Pancreas (tissue), 10 donors: ENCODE results near the gene CEP44. TPM values are rescaled to one million over a fixed set of nuclear protein-coding genes. Genes with fewer than 3 reads are reported as not detected.

Experiments
- ATAC-seq, 4 donors: fragments of 200-7000 bp; cut with Tn5 transposase; one replicate each; pipeline versions ENCODE4 v1.8.0 to v1.9.1; 2020; ENCODE audit warnings: mild to moderate bottlenecking in 4 of 4, moderate library complexity in 4 of 4
- DNase-seq, 6 donors: peaks; one replicate each; pipeline ENCODE4 v3.0.0-alpha.2; 2020
- FAIRE-seq: peaks from 2 replicates; lab custom pipeline; 2012; peaks lifted over from hg19 to GRCh38; lab: Jason Lieb, UNC
- H3K27ac ChIP-seq, 4 donors: fragments of 200-600 bp; sonication (generic); 1 replicate in 3 of 4; 2 replicates in 1 of 4; pipeline versions ENCODE4 v1.5.0 to v1.8.0; 2020
- H3K27me3 ChIP-seq, 4 donors: fragments of 200-600 bp; one replicate each; pipeline ENCODE4 v1.8.0; 2021
- H3K36me3 ChIP-seq, 3 donors: fragments of 200-600 bp; sonication (generic) in 1 of 3; one replicate each; pipeline versions ENCODE4 v1.5.0 to v1.8.0; 2020 to 2021
- H3K4me1 ChIP-seq, 3 donors: fragments of 200-600 bp; one replicate each; pipeline ENCODE4 v1.8.0; 2021
- H3K4me3 ChIP-seq, 4 donors: fragments of 200-600 bp; sonication (generic) in 2 of 4; one replicate each; pipeline versions ENCODE4 v1.5.0 to v1.8.0; 2020 to 2021
- H3K9me3 ChIP-seq, 4 donors: fragments of 200-600 bp; one replicate each; pipeline ENCODE4 v1.8.0; 2021
- WGBS, 2 donors: extraction: QIAGEN DNeasy Blood & Tissue Kit; methylation state at CpG; one replicate each; pipeline ENCODE4 v1.1.7; 2013; 5-methylcytosine and 5-hydroxymethylcytosine counted together
- intact Hi-C, 3 donors: fragments of 100-400 bp; cut with DNase I; formaldehyde crosslinking; loops; one replicate each; pipeline versions ENCODE4 v1.11.1 to v1.14.2; 2022
- polyA plus RNA-seq, 2 donors: library from polyadenylated mRNA; stranded (reverse); fragments of 200-250 nt; gene quantifications; one replicate each; pipeline ENCODE4 v1.2.3, GENCODE V29; 2013
- total RNA-seq, 6 donors: library from RNA; stranded (reverse); fragmentation: NEBNext Ultra II Directional in 4 of 6; extraction: Animal tissue kit (Norgen Biotek cat#: 25700) in 4 of 6; gene quantifications; one replicate each; pipeline versions ENCODE4 v1.2.1 to v1.2.4, GENCODE V29; 2021 to 2023
- TF ChIP-seq, protein P1 (sequence below), 4 donors: fragments of 200-600 bp; sonication (generic) in 3 of 4; IDR thresholded peaks; one replicate each; pipeline versions ENCODE4 v1.5.0 to v1.8.0; 2021; ENCODE audit warnings: antibody characterized with exemption in 4 of 4
- donor health status: healthy with polysubstance abuse.
- donor health status: DM: no; HTN: no; CAD: no; lungs with moderate emphysema.
- donor health status: DM: no; HTN: no; CAD: no.
- donor health status: control.
- donor health status: control.
- donor health status: Bipolar disorder and iron deficiency.
- donor health status: DM: yes; HTN: yes; CAD: no.
- donor health status: DM: no; HTN: no; CAD: no.
- donor health status: DM: no; HTN: no; CAD: no.
- donor health status: DM: yes; HTN: yes; CAD: no.

Gene CEP44
- total and polyA plus RNA-seq, 8 donors, result 3.4 to 9.7 (median 5.9) TPM

DNA sequence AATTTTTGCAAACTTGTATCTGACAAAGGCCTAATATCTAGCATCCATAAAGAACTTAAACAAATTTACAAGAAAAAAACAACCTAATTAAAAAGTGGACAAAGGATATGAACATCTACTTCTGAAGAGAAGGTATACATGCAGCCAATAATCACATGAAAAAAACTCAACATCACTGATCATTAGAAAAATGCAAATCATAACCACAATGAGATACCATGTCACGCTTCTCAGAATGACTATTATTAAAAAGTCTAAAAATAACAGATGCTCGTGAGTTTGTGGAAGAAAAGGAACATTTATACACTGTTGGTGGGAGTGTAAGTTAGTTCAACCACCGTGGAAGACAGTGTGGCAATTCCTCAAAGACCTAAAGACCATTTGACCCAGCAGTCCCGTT lies 24.0 kb downstream of the CEP44 start:
- Histone ChIP-seq H3K4me3 (no peak overlapping the region), H3K27ac (no peak overlapping the region), H3K4me1 (no peaks in the 10 kb centered on the region), H3K36me3 (peaks cover 0 to 8% (median 0%) of the 10 kb centered on the region in 3 donors), H3K9me3 (no peaks in the 10 kb centered on the region), H3K27me3 (no peaks in the 10 kb centered on the region)
- DNase-seq, result no peak
- FAIRE-seq, result no peak
- no peak for ATAC-seq
- intact Hi-C loops, result no loop called here
- TF ChIP-seq, protein P1, sequence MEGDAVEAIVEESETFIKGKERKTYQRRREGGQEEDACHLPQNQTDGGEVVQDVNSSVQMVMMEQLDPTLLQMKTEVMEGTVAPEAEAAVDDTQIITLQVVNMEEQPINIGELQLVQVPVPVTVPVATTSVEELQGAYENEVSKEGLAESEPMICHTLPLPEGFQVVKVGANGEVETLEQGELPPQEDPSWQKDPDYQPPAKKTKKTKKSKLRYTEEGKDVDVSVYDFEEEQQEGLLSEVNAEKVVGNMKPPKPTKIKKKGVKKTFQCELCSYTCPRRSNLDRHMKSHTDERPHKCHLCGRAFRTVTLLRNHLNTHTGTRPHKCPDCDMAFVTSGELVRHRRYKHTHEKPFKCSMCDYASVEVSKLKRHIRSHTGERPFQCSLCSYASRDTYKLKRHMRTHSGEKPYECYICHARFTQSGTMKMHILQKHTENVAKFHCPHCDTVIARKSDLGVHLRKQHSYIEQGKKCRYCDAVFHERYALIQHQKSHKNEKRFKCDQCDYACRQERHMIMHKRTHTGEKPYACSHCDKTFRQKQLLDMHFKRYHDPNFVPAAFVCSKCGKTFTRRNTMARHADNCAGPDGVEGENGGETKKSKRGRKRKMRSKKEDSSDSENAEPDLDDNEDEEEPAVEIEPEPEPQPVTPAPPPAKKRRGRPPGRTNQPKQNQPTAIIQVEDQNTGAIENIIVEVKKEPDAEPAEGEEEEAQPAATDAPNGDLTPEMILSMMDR (IDR thresholded peaks at IDR 0.05), result no peak
- 89 to 93% methylated on average over 4 of the region's 4 CpGs for WGBS, 2 donors

DNA sequence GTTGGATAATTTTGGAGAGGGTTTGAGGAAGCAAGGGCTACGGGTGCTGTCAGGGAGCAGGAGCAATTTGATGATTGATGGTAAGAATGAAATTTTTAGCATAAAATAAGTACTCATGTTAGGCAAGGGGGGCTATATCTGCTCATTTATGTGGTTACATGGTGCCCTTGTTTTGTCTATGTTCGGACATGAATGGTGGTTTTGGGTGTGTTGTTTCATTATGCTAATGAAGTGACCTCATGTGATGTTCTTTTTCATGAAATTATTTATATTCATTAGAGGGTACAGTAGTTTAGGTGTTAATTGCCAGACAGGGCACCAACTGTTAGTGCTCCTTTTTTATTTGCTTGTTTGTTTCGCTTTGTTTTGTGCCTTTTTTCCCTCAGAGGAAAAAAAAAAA lies 29.3 kb downstream of the CEP44 start:
- no peak for DNase-seq
- WGBS, 2 donors, result 94% methylated on average over 3 of the region's 3 CpGs
- Histone ChIP-seq H3K4me1 (no peaks in the 10 kb centered on the region), H3K4me3 (no peak overlapping the region), H3K36me3 (peaks cover 0 to 16% (median 0%) of the 10 kb centered on the region in 3 donors), H3K27me3 (no peaks in the 10 kb centered on the region), H3K27ac (no peak overlapping the region), H3K9me3 (no peaks in the 10 kb centered on the region)
- no peak for ATAC-seq
- intact Hi-C loops, result no loop called here
- TF ChIP-seq, protein P1 (IDR thresholded peaks at IDR 0.05), result no peak
- FAIRE-seq, result no peak

DNA sequence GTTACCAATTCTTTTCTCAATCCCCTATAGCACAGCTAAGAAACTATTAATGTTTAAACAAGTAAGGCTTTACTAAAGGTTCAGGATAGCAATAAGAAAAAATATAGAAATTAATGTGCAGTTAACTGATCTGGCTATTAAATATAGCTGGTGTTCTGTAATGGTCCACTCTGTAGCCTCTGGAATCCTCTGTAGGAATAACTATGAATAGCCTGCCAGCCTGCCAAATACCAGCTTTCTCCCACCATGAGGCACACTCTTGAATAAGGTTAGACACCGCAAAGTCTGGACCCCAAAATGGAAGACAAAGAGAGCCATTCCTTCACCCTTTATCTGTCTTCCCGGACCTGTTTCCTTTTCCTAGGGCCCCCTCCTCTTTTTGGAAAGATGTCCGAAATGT lies 30.6 kb downstream of the CEP44 start:
- H3K9me3 ChIP-seq, result no peaks in the 10 kb centered on the region
- no peaks in the 10 kb centered on the region for H3K4me1 ChIP-seq
- no peak for DNase-seq
- H3K27ac ChIP-seq, result no peak overlapping the region
- no peaks in the 10 kb centered on the region for H3K27me3 ChIP-seq
- ATAC-seq, result no peak
- TF ChIP-seq, protein P1 (IDR thresholded peaks at IDR 0.05), result no peak
- intact Hi-C loops, result no loop called here
- H3K36me3 ChIP-seq, result peaks cover 0 to 16% (median 0%) of the 10 kb centered on the region in 3 donors
- no peak for FAIRE-seq
- WGBS, 2 donors, result 93 to 97% methylated on average over 3 of the region's 3 CpGs
- H3K4me3 ChIP-seq, result no peak overlapping the region

DNA sequence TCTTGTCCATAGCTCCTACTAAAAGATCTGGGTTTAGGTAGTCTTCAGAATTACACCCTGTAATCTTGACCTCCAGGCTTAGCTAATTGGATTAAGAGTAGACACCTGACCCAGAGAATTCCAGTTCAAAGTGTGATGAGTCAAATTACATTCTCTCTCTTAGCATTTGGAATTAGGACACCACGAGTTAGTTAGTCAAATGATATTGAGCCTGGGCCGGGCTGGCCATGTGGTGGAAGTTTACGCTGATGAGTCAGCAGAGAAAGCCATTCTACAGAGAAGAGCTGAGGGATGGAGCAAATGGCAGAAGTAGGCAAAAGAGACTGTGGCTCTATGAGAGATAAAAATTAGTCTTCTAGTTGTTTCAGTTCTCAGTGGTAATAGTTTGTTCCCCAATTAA lies 31.1 kb downstream of the CEP44 start:
- no peak for ATAC-seq
- H3K9me3 ChIP-seq, result no peaks in the 10 kb centered on the region
- no peaks in the 10 kb centered on the region for H3K4me1 ChIP-seq
- H3K27ac ChIP-seq, result no peak overlapping the region
- DNase-seq, result no peak
- TF ChIP-seq, protein P1 (IDR thresholded peaks at IDR 0.05), result no peak
- H3K36me3 ChIP-seq, result peaks cover 0 to 16% (median 0%) of the 10 kb centered on the region in 3 donors
- no peak for FAIRE-seq
- H3K27me3 ChIP-seq, result no peaks in the 10 kb centered on the region
- intact Hi-C loops, result loop anchor here in 1 of 3 donors (5.0 kb wide), 1 partner anchor 92 kb away; no protein-coding TSS in a partner anchor
- no peak overlapping the region for H3K4me3 ChIP-seq
- WGBS, 2 donors, result 85 to 93% methylated on average over 3 of the region's 3 CpGs

DNA sequence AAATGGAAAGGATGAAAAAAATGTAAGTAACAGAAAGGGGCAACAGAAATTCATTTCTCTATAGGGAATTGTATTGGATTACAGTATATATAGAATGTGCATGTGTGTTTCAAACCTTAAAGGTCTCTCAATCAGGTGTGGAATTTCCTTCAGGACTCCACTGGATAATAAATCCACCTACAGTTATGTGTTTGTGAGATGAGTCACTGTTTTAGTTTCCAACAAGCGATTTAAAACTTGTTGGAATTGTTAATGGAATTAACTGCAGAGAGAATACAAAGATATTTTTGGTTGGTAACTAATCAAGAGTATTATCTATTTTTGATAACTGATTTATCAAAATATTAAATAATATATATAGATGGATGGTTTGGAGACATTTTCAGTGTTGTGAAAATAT lies 32.8 kb downstream of the CEP44 start:
- Histone ChIP-seq H3K9me3 (no peaks in the 10 kb centered on the region), H3K4me3 (no peak overlapping the region), H3K36me3 (peaks cover 0 to 8% (median 0%) of the 10 kb centered on the region in 3 donors), H3K27ac (no peak overlapping the region), H3K4me1 (no peaks in the 10 kb centered on the region), H3K27me3 (no peaks in the 10 kb centered on the region)
- TF ChIP-seq, protein P1 (IDR thresholded peaks at IDR 0.05), result no peak
- 85 to 87% methylated on average over 1 of the region's 1 CpG for WGBS, 2 donors
- DNase-seq, result no peak
- intact Hi-C loops, result loop anchor here in 1 of 3 donors (5.0 kb wide), 1 partner anchor 94 kb away; no protein-coding TSS in a partner anchor
- no peak for FAIRE-seq
- no peak for ATAC-seq
